Putamen (tissue), 1 donor: Measurements from ENCODE around the gene TOPORS.
A peak's percentile ranks its signal among the peaks of the same experiment; 100 is the strongest.
"Not testable (repeated sequence)": the region's sequence is repeated elsewhere in the genome, so short reads cannot be mapped to it uniquely, and the experiment has no call there.

Experiments
- DNase-seq: peaks from one replicate; pipeline ENCODE4 v3.0.0-alpha.2; 2016; ENCODE audit warnings: low spot score

Gene TOPORS

DNA sequence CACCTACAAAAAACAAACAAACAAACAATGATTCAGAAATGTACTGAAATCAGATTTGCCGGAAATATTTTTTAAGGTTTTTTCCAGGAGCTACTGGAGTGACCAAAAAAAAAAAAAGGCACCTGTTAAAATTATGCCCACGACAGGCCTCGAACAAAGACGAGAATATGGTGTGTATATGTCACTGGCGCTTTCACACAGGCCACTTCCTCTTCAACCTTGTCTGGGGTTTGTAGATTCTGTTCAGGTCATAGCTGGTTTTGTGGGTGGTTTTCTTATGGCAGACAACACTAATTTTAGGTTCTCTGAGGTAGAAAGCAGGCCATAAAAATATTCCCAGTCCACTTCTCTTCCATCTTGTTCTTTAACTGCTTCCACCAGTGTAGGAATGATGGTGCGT lies 13.6 kb upstream of the TOPORS start:
- DNase-seq = no peak

DNA sequence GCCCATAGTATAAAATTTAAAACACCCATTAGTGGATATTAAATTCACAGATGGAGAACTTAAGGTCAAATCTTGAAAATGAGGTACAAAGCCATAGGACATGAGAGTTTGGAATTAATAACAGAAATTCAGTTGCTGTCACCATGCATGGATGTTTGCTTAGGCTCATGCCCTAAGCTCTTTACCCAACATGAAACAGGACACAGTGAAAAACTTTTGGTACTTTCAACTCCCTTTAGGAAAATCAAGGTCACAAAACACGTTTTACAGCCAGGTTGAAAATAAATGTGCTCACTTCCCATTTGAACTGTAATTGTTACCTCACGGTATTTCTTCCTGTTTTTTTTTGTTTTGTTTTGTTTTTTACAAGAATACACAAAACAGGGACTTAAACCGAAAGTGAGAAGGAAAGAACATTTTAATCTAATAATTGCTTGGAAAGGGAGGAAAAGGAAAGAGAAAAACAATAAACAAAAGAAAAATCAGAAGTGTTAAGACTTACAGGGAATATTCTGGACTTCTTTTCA lies 6.1 kb upstream of the TOPORS start:
- DNase-seq = no peak

DNA sequence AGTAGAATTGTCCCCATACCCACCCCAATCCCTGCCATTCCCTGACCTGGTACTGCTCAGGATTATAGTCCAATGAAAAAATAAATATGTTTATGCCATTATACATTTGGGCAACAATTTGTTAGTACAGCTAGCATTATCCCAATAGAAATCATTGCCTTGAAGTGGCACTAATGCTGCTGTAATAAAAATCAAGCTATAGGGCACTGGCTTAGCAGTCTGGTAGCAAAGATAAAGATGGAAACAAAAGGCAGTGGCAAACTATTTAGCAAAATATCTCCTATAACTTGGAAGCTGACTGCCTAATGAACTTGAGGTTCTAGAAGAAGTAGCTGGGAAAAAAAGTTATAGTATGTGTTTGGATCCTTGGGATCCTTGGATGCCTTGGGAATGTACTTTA lies 2.2 kb upstream of the TOPORS start:
- DNase-seq = no peak

DNA sequence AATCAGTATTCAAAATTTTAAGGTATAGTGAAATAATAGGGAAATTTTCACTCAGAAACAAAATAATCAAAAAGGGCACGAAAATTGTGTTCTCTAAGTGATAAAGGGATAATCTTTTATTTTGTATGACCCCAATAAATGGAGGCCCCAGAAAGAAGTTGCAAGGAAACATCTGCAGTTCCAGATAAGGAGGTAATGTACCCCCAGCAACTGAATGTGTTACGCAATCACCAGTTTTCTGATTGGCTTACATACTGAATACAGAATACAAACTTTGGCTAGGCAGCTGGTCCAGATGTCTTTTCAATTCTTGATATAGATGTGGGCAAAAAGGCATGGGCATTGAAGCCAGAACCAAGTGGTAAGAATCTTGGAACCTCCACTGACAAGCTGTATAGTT lies 1.7 kb upstream of the TOPORS start:
- no peak for DNase-seq

DNA sequence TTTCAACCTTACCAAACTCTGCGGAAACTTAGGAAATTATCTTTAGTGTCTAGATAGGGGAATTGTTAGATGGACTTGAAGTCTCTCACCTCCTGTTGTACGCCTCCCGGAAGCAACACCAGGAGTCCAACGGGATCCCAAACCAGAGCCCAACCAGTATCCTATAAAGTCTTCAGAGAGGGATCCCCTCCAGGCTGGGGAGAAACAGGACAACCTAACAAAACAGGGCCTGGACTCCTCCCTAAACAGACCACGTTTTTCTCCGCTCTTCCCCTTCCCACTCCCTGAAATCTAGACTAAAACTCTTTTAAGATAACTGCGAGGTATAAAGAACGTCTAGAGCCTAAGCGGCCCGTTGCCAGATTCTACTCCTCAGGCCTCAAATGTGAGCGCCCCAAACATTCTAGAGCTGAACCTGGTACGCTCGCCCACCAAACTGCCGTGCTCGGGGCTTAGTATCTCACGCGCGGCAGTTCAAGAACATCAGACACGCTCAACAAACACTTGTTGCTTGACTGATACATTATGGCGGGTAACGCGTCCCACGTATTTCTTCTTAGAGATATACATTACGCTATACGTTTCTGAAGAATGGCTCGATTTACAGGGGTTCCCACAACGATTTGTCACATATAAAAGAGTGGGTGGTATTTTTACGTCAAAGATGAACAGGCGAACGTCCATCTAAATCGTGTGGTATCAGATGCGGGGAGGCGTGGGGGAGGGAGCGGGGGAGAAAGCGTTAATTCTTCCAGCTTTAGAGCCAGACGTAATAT lies 922 bp downstream of the TOPORS start:
- peak; percentile 46 for DNase-seq

DNA sequence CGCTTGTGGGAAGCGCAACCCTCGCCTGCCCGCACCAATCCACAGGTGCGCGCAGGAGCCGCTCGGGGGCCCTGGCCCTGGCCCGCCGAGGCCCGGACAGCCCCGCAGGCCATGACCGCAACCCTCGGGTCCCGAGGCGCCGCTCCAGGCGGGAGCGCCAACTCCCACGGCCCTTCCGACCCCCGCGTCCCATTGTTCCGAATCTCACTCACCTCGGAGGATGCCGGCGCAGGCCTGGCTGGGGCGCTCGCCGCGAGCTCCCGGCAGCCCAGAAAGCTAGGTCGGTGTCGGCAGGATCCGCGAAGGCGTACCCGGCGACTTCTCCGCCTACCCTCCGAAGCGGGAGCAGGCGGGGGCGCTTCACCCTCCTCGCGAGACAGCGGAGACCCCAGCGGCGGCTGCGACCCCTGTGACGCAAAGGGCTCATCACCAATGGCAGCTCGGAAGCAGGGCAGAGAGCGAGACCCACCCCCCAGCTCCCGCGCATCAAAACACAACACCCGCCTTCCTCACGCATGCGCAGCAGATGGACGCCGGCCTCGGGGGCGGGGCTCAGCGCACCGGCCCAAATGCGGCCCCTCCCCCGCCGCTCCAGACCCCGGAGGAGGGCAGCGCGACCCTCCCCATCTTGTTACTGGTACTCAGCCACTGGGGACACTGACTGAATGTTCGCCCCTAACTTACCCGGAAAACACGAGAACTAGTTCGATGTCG lies 1.7 kb downstream of the TOPORS start:
- peak; percentile 93 for DNase-seq

DNA sequence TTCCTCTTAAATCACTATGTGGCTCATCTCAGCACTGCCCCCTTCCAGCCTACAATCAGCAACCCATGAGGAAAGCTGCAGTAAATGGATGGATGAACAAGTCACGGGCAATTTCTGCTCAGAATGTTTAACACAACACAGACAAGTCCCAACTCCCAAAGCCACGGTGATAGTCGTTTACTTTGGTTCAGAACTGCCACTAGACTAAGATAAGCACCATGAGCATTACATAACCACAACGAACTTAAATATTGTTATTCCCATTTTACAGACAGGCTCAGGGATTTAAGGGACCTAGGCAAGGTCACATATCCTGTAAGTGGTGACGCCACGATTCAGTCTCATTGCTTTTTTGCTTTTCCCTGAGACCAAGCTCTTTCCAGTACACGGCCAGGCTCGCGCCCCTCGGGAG lies 2.2 kb downstream of the TOPORS start:
- peak; percentile 39 for DNase-seq

DNA sequence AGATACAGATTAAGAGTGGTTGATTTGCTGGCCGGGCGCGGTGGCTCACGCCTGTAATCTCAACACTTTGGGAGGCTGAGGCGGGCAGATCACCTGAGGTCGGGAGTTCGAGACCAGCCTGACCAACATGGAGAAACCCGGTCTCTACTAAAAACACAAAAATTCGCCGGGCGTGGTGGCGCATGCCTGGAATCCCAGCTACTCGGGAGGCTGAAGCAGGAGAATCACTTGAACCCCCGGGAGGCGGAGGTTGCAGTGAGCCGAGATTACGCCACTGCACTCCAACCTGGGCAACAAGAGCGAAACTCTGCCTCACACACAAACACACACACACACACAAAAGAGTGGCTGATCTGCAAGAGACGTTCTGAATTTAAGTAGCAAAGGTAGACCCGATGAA lies 4.2 kb downstream of the TOPORS start:
- DNase-seq = not testable (repeated sequence)

DNA sequence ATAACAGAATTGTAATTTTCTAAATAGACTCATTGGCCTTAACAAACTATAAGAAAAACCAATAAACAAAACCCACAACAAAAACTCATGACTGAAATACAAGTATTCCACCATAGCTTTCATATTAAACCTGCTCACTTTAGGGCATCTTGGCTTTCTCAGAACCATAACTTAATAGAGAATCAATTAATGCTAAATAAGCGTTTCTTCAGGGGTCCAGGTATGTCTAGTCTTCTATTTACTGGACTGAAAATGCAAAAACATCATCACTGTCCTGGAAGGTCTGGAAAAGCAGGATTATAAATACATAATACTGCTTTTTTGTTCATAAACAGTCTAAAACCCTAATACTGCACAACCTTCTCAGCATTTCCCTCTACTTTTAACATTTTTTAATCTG lies 6.5 kb downstream of the TOPORS start:
- no peak for DNase-seq

DNA sequence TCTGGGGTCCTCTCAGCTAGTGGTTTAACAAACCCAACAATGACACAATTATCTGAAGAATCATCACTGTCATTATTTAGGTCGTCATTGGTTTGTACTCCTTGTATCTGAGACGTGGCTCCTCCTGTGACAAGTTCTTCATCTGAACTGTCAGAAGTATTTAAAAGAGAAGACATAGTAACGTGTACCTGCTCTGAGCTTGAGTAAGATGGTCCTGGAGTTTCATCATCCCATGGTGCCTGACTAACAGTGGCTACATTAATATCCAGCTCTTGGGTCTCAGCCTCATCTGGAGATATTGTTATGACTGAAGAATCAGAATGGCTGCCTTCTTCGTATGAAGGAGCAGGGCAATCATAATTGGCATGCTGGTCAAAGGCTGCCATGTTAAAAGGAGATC lies 9.3 kb downstream of the TOPORS start:
- DNase-seq = no peak

DNA sequence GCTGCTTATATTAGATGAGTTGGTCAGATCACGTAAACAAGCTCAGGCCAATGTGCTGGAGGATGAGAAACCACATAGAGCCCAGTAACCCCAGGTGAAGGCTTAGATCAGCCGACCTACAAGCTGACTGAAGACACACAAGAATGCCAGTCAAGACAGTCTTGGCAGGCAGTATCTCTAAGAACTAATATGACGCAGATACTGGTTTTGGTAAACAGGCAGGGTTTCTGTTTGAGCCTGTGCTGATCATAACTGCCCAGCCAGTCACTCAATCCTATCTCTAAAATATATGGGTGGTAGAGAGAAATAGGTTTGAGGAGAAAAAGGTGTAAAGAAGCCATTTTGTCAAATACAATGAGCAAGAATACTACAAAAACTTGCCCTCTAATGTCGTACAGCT lies 18.6 kb downstream of the TOPORS start:
- no peak for DNase-seq

DNA sequence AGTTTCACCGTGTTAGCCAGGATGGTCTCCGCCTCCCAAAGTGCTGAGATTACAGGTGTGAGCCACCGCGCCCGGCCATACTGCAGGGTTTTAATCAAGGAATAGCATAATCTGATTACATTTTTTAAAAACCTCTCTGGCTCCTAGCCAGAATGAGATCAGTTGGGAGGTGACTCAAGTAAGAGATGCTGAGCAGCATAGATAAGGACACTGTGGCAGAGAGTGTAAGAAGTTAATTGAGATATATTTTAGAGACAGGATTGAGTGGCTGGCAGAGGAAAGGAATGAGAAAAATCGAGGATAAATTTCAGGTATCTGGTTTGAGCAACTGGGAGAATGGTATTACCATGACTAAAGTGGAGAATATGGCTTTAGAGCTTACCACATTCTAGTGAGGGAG lies 19.1 kb downstream of the TOPORS start:
- DNase-seq = no peak

DNA sequence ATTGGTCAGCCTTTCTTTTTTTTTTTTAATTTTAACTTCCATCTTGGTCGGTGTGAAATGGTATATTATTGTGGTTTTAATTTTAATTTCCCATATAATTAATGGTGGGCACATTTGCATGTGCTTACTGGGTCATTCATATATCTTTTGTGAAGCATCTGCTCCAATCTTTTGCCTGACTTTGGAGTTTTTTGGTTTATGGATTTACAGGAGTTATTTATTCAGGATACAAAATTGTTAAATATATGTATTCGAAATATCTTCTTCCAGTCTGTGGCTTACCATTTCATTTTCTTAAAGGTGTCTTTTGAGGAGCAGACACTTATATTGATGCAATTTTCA lies 25.7 kb downstream of the TOPORS start:
- DNase-seq = no peak

DNA sequence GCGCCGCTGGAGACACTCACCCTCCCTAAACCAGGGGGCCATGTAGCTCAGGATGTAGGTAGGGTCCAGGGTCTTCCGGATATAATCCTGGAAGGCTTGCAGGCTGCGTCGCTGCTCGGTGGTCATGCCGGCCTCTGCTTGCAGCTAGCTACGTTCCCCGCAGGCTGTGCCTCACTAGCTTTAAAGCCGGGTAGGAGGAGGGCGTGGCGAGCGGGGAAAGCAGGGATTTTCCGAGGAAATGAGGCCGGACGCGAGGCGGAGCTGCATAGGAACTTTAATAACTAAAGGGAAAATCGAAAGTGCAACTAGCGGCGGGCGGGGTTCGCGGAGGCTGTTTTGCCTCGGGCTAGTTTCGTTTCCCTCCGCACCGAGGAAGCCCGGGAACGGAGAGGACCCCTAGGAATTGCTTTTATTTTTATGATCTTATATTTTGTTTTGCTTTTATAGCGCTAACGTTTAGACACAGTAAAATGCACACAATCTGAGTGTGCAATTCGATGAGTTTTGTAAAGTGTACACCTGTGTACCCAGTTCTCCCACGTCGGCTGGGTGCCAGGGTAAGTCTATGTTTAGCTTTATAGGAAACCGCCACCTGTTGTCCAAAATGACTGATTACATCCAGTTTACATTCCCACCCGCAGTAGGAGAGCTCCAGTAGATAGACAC lies 26.2 kb downstream of the TOPORS start, which contains the start of gene RIGI:
RIGI (minus strand) TSS at position 156 of the 666 bp plus-strand sequence; CDS start at position 126, 30 bp downstream.
- peak; percentile 84 for DNase-seq

DNA sequence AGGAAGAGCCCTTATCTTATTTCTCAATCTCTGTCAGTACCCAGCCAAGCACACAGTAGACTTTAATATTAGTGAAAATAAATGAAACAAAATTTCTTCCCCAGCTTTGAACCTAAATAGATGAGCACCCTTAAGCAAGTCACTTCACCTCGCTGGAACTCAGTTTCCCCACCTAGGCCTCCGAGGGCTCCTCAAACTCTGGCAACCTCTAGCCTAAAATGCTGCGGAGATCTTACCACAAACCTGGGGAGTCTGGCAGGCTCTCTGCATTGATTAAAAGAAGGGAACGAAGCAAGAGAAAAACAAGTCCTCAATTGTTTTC lies 26.7 kb downstream of the TOPORS start:
- no peak for DNase-seq

DNA sequence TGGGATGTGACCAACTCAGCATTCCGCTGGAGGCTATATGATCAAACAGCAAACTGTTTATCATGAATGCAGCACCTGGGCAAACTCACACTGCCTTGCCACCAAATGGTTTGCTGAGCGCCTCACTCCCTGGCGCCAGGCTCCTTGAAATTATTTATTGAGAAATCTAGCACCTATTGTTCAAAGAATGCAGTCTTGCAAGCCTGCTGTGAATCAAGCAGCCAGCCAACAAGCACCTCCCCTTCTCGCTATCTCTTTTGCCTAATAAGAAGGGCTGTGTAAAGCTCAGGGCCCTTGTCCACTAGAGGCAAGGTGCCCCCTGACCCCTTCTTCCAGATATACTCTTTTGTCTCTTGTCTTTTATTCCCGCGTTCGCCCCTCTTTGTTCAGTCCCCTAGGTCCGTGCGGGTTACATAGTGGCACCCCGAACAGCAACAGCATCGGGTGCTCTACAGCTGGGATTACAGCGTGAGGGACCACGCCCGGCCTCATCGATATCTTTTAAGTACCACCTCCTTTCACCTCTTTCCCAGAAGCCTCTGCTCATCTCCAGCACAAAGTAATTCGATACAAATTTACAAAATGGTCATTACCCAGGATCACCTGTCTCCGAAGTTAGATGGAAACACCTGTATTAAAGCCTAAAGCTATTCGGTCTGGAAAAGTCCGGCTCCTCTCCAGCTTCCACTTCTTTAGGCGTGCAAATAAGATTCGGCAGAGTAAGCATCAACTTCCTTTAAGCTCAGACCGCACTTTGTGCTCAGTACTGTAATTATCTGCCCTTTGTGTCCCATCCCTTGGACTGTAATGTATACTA lies 27.3 kb downstream of the TOPORS start:
- no peak for DNase-seq

DNA sequence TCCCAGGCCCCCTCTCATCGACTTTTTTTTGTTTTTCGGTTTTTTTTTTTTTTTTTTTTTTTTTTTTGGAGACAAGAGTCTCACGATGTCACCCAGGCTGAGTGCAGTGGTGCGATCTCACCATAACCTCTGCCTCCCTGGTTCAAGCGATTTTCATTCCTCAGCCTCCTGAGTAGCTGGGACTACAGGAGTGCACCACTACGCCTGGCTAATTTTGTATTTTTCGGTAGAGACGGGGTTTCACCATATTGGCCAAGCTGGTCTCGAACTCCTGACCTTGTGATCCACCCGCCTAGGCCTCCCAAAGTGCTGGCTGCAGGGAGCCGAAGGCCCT lies 27.9 kb downstream of the TOPORS start:
- DNase-seq = not testable (repeated sequence)

DNA sequence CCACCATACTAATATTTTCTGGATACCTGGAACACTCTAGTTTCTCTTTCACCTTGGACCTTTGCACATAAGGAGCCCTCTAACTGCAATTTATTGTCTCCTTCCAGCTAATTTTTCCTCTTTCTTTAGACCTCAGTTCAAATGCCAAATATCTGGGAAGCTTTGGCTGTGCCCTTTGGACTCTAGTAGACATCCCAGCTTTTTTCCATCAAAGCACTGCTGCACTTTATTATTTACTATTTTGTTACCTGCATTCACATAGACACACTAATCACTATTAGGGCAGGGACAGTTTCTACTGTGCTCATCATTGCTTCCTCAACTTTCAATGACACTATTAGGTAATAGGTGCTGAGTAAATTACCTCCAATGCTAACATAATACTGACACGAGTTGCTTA lies 28.5 kb downstream of the TOPORS start:
- no peak for DNase-seq

DNA sequence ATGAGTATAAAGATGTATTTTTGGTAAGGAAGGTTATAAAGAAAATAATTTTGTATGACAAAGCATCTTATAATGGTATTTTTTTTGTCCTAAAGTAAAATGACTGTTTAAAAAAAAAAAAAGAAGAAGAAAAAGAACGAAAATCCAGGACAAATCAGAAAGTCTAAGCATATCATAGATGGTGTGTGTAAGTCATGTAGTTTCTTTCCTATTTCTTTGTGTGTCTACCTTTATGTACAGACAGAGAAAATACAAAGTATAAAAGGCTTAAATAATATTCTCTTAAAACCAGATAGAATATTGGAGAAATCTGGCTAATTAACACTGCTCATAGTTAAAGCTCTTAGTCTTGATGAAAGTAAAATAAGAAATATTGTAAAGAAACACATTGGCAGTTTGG lies 34.1 kb downstream of the TOPORS start:
- DNase-seq = no peak

DNA sequence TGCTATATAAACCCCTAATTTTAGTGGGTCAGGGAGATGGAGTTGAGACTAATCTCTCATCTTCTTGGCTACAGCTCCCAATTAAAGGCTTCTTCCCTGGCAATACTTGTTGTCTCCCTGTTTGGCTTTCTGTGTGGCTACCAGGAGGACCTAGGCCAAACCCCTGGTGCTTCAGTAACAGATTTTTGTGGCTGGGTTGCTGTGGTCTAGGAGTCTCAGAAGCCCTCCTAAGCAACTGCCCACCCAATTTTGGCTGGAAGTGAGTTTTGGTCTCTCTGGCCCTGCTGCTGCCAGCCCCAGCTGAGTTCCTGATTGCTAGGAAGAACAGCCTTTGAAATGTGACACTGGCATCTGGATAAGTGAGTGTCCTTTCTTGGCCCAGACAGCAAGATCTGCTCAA lies 36.1 kb downstream of the TOPORS start:
- DNase-seq = no peak

DNA sequence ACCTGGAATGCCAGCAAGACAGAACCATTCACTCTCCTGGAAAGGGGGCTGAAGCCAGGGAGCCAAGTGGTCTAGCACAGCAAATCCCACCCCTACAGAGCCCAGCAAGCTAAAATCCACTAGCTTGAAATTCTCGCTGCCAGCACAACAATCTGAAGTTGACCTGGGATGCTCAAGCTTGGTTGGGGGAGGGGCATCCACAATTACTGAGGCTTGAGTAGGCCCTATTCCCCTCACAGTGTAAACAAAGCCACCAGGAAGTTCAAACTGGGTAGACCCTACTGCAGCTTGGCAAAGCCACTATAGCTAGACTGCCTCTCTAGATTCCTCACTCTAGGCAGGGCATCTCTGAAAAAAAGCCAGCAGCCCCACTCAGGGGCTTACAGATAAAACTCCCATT lies 43.7 kb downstream of the TOPORS start:
- DNase-seq = no peak

DNA sequence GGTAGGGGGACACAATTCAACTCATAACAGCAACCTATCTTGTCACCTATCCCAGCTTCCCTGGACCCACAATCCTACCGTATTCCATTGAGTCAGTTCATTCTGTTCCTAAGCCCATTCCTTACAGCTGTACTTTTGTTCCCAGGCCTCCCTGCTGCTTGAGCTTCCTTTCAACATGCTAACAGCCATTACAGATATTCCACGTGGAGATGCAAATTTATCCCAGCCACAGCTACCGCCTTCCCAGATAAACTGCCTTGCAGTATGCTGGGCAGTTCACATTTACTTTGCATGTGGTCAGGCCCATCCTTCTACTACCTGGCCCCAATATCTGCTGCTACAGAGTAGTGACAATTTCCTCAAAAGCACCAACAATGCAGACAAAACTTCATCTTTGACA lies 49.4 kb downstream of the TOPORS start:
- DNase-seq = no peak
